Small intestine (tissue), 7 donors: ENCODE measurements around the gene GGT6. TPM values are rescaled to one million over a fixed set of nuclear protein-coding genes. Genes with fewer than 3 reads are reported as not detected.

ENCODE experiments used
- DNase-seq, 2 donors: peaks; one replicate each; pipeline versions ENCODE4 v3.0.0 to v3.0.0-alpha.2; 2013
- FAIRE-seq: peaks from 2 replicates; lab custom pipeline; 2012; peaks lifted over from hg19 to GRCh38; lab: Jason Lieb, UNC
- H3K27ac ChIP-seq, 3 donors: one replicate each; pipeline ENCODE4 v1.5.1; 2013; ENCODE audit warnings: low read length in 2 of 3, mild to moderate bottlenecking in 2 of 3, control low read depth in 1 of 3, inconsistent platforms in 1 of 3, low read depth in 1 of 3, moderate library complexity in 1 of 3
- H3K27me3 ChIP-seq, 3 donors: one replicate each; pipeline ENCODE4 v1.6.1; 2013; ENCODE audit warnings: low read length in 3 of 3, inconsistent platforms in 1 of 3; ENCODE audit not compliant: control insufficient read depth in 3 of 3, insufficient read depth in 3 of 3
- H3K36me3 ChIP-seq, 3 donors: one replicate each; pipeline ENCODE4 v1.6.1; 2013; ENCODE audit warnings: low read length in 3 of 3, inconsistent platforms in 1 of 3, low read depth in 1 of 3, mild to moderate bottlenecking in 1 of 3, moderate library complexity in 1 of 3; ENCODE audit not compliant: control insufficient read depth in 3 of 3, insufficient read depth in 2 of 3
- H3K4me1 ChIP-seq, 3 donors: one replicate each; pipeline ENCODE4 v1.6.1; 2013; ENCODE audit warnings: low read length in 2 of 3, inconsistent platforms in 1 of 3, low read depth in 1 of 3, mild to moderate bottlenecking in 1 of 3, moderate library complexity in 1 of 3; ENCODE audit not compliant: control insufficient read depth in 3 of 3, insufficient read depth in 2 of 3
- H3K4me3 ChIP-seq, 3 donors: one replicate each; pipeline ENCODE4 v1.5.1; 2013; ENCODE audit warnings: low read length in 3 of 3, control low read depth in 1 of 3, inconsistent platforms in 1 of 3, low read depth in 1 of 3, mild to moderate bottlenecking in 1 of 3, moderate library complexity in 1 of 3
- H3K9me3 ChIP-seq, 2 donors: one replicate each; pipeline ENCODE4 v1.6.1; 2013; ENCODE audit warnings: low read depth in 1 of 2, low read length in 1 of 2; ENCODE audit not compliant: control insufficient read depth in 2 of 2, insufficient read depth in 1 of 2
- WGBS, 3 donors: extraction: QIAGEN DNeasy Blood & Tissue Kit; methylation state at CpG; one replicate each; pipeline ENCODE4 v1.1.7; 2013; 5-methylcytosine and 5-hydroxymethylcytosine counted together
- polyA plus RNA-seq, 4 donors: library from polyadenylated mRNA; stranded (reverse) in 3 of 4; unstranded in 1 of 4; fragments of 200-250 nt in 3 of 4; fragments of 120-200 nt in 1 of 4; gene quantifications; one replicate each; pipeline versions ENCODE4 v1.2.1 to v1.2.3, GENCODE V29; 2013
- donor health status: healthy with polysubstance abuse.
- donor health status: control.
- donor health status: control.
- donor health status: Bipolar disorder and iron deficiency.
- donor health status: healthy.

The GGT6 gene
- polyA plus RNA-seq, 4 donors, result 4.5 to 63.9 (median 21.4) TPM

GRCh38 chr17:4520894-4521600 is 39.3 kb downstream of the GGT6 start:
- H3K9me3 ChIP-seq, result no peaks in the 10 kb centered on the region
- DNase-seq, result no peak
- no peaks in the 10 kb centered on the region for H3K27me3 ChIP-seq
- WGBS, 3 donors, result 64 to 75% (median 74%) methylated on average over 8 of the region's 8 CpGs
- no peaks in the 10 kb centered on the region for H3K4me1 ChIP-seq
- peak overlapping the region in 2 of 3 donors; percentile 37 to 89 for H3K27ac ChIP-seq
- H3K36me3 ChIP-seq, result peaks cover 0 to 46% (median 0%) of the 10 kb centered on the region in 3 donors
- FAIRE-seq, result no peak
- no peak overlapping the region for H3K4me3 ChIP-seq

GRCh38 chr17:4520060-4520893 is 40.1 kb downstream of the GGT6 start:
- no peak for DNase-seq
- Histone ChIP-seq H3K27ac (peak overlapping the region in 2 of 3 donors; percentile 2 to 89), H3K36me3 (peaks cover 0 to 45% (median 0%) of the 10 kb centered on the region in 3 donors), H3K4me1 (no peaks in the 10 kb centered on the region), H3K27me3 (no peaks in the 10 kb centered on the region), H3K9me3 (no peaks in the 10 kb centered on the region), H3K4me3 (no peak overlapping the region)
- FAIRE-seq, result no peak
- WGBS, 3 donors, result 78 to 93% (median 78%) methylated on average over 18 to 19 of the region's 19 CpGs

- WGBS, 3 donors, result 68 to 78% (median 75%) methylated on average over 13 to 14 of the region's 14 CpGs
- DNase-seq (no peak), FAIRE-seq (no peak)
- Histone ChIP-seq H3K27me3 (no peaks in the 10 kb centered on the region), H3K4me3 (no peak overlapping the region), H3K9me3 (no peaks in the 10 kb centered on the region), H3K36me3 (peaks cover 0 to 44% (median 0%) of the 10 kb centered on the region in 3 donors), H3K27ac (peak overlapping the region in 2 of 3 donors; percentile 36 to 89), H3K4me1 (no peaks in the 10 kb centered on the region)
Observed at GRCh38 chr17:4519361-4519788, 41.0 kb downstream of the GGT6 start.

GRCh38 chr17:4518901-4519300 is 41.5 kb downstream of the GGT6 start:
- WGBS, 3 donors, result 76 to 97% (median 89%) methylated on average over 10 of the region's 10 CpGs
- no peaks in the 10 kb centered on the region for H3K9me3 ChIP-seq

GRCh38 chr17:4516735-4517134 is 43.6 kb downstream of the GGT6 start:
- Histone ChIP-seq H3K27me3 (no peaks in the 10 kb centered on the region), H3K4me1 (peaks cover 0 to 8% (median 0%) of the 10 kb centered on the region in 3 donors), H3K4me3 (no peak overlapping the region), H3K27ac (peak overlapping the region in 2 of 3 donors; percentile 60 to 66), H3K9me3 (no peaks in the 10 kb centered on the region), H3K36me3 (peaks cover 0 to 48% (median 0%) of the 10 kb centered on the region in 3 donors)
- WGBS, 3 donors, result 66 to 88% (median 79%) methylated on average over 11 of the region's 11 CpGs
- no peak for DNase-seq
- FAIRE-seq, result no peak

More at GRCh38 chr17:4518901-4519300, 41.5 kb downstream of the GGT6 start:
- Histone ChIP-seq H3K4me3 (no peak overlapping the region), H3K36me3 (peaks cover 0 to 46% (median 0%) of the 10 kb centered on the region in 3 donors), H3K27me3 (no peaks in the 10 kb centered on the region), H3K4me1 (peaks cover 0 to under 1% (median 0%) of the 10 kb centered on the region in 3 donors), H3K27ac (peak overlapping the region in 2 of 3 donors; percentile 36 to 69)
- FAIRE-seq, result no peak
- no peak for DNase-seq

- peaks cover 0 to 48% (median 0%) of the 10 kb centered on the region in 3 donors for H3K36me3 ChIP-seq
- no peaks in the 10 kb centered on the region for H3K9me3 ChIP-seq
- no peak for FAIRE-seq
- H3K27me3 ChIP-seq, result no peaks in the 10 kb centered on the region
- WGBS, 3 donors, result 29 to 68% (median 46%) methylated on average over 5 of the region's 5 CpGs
- H3K4me3 ChIP-seq, result no peak overlapping the region
- DNase-seq, result peak in 1 of 2 donors; percentile 61
- peak overlapping the region in 1 of 3 donors; percentile 15 for H3K27ac ChIP-seq
- H3K4me1 ChIP-seq, result peaks cover 0 to 14% (median 0%) of the 10 kb centered on the region in 3 donors
Observed at GRCh38 chr17:4515501-4515900, 44.9 kb downstream of the GGT6 start.

GRCh38 chr17:4514779-4515178 is 45.6 kb downstream of the GGT6 start:
- WGBS, 3 donors, result 76 to 87% (median 80%) methylated on average over 9 to 11 of the region's 11 CpGs
- Histone ChIP-seq H3K4me1 (peaks cover 0 to 14% (median 0%) of the 10 kb centered on the region in 3 donors), H3K9me3 (no peaks in the 10 kb centered on the region), H3K4me3 (no peak overlapping the region), H3K27ac (no peak overlapping the region), H3K36me3 (peaks cover 0 to 44% (median 0%) of the 10 kb centered on the region in 3 donors), H3K27me3 (no peaks in the 10 kb centered on the region)
- FAIRE-seq, result no peak
- no peak for DNase-seq

GRCh38 chr17:4514206-4514605 is 46.2 kb downstream of the GGT6 start:
- Histone ChIP-seq H3K9me3 (no peaks in the 10 kb centered on the region), H3K4me1 (peaks cover 0 to 14% (median 0%) of the 10 kb centered on the region in 3 donors), H3K27me3 (no peaks in the 10 kb centered on the region), H3K27ac (no peak overlapping the region), H3K36me3 (peaks cover 0 to 44% (median 0%) of the 10 kb centered on the region in 3 donors), H3K4me3 (no peak overlapping the region)
- DNase-seq, result no peak
- 53 to 74% (median 62%) methylated on average over 7 of the region's 7 CpGs for WGBS, 3 donors
- no peak for FAIRE-seq
